CD4-positive, alpha-beta T cell treated with Interleukin-21 for 1 hour (primary cell): Measurements from ENCODE around the gene USP32.

ENCODE experiments used
- DNase-seq: peaks from one replicate; pipeline ENCODE4 v3.0.0-alpha.2; 2020

The USP32 gene

GRCh38 chr17:60168654-60169053 lies 223.3 kb downstream of the USP32 start:
- no peak for DNase-seq

- no peak for DNase-seq
Observed at GRCh38 chr17:60167065-60167741, 224.7 kb downstream of the USP32 start.

- peak; percentile 18 for DNase-seq
Observed at GRCh38 chr17:60165971-60166370, 226.0 kb downstream of the USP32 start.

GRCh38 chr17:60165223-60165622 lies 226.7 kb downstream of the USP32 start:
- no peak for DNase-seq

DNA sequence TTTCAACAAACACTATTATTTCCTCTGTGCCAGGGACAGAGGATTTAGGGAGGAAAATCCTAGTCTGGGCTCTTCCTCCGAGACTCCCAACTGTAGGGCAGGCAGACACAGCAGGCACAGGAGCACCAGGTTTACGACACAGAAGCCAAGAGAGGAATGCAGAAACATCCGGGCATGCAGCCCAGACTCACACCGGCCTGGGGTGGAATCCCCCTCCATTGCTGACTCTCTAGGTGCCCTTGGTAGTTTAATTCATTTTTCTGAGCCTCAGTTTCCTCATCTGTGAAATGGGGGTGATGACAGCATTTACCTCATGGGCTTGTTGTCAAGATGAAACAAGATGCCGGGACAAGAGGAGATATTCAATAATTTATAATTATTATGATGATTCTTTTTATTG lies 227.2 kb downstream of the USP32 start:
- DNase-seq: no peak

GRCh38 chr17:60164164-60164563 lies 227.8 kb downstream of the USP32 start:
- DNase-seq: no peak

DNA sequence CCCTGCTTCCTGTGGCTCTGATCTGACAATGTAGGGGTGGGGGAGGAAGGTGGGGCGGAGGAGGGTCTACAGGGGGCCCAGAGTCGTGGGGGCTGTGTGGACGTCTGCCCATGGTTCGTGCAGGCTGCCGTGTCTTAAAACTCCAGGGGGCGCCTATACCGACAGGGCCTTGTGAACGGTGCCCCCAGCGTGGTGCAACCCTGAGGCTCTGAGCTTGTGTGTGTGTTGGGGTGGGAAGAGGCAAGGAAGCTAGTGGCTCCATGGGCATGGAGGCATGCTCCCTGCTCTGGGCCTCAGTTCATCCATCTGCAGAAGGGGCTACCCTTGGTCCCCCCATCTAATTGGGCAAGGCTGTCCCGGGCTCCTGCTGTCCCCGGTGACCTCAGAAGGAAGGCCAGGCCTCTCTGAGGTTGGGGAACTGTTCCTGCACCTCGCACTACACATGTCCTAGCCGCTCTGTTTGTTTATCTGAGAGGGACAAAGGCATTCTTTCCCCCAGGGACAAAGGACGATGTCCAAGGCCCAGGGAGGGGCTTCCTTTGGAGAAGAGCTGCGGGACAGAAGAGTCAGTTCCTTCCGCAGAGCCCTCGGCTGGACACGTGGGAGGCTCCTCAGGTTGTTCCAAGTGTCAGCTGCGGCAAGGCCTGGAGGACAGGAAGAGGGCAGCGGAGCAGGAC lies 228.7 kb downstream of the USP32 start:
- no peak for DNase-seq

- no peak for DNase-seq
Observed at GRCh38 chr17:60161598-60162330, 230.2 kb downstream of the USP32 start.

- DNase-seq: no peak
Observed at GRCh38 chr17:60160829-60161501, 231.0 kb downstream of the USP32 start.

DNA sequence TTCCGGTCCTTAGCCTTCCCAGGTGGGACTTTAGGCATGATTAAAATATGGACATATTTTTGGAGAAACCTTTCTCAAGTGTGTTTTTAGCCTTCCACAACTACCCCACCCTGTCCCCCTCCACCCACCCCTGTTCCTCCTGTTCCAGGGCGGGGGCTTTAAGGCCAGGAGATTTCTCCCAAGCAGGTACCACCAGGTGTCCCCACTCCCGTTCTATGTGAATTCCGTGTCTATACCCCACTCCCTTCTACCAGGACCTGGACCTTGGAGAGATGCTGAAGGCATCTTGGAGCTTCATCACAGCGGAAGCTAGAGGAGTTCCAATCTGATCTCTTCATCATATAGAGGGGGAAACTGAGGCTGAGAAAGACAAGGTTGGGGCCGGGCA lies 232.5 kb downstream of the USP32 start:
- DNase-seq: no peak

DNA sequence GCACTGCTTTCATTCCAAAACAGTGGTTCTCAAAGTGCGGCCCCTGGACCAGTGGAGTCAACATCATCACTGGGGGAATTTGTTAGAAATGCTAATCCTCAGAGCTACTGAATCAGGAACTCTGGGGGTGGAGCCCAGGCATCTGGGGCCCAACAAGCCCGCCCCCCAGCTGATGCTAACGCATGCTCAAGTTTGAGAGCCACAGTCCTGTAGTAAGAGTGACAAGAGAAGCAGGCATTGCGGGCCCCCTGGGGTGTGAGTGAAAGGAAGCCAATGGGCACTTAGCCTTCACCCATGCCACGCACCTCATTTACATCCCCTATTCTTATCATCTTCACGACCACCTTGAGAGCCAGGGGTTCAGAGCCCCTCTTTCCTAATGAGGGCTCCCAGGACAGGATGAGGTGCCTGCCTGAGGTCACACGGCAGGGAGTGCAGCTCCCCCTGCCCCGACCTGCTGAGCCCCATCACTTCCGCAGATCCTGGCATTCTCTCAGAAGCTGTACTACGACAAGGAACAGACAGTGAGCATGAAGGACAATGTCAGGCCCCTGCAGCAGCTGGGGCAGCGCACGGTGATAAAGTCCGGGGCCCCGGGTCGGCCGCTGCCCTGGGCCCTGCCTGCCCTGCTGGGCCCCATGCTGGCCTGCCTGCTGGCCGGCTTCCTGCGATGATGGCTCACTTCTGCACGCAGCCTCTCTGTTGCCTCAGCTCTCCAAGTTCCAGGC lies 233.0 kb downstream of the USP32 start:
- no peak for DNase-seq

- DNase-seq: no peak
Observed at GRCh38 chr17:60157487-60158040, 234.4 kb downstream of the USP32 start.

GRCh38 chr17:60156746-60157145 lies 235.2 kb downstream of the USP32 start:
- DNase-seq: no peak

DNA sequence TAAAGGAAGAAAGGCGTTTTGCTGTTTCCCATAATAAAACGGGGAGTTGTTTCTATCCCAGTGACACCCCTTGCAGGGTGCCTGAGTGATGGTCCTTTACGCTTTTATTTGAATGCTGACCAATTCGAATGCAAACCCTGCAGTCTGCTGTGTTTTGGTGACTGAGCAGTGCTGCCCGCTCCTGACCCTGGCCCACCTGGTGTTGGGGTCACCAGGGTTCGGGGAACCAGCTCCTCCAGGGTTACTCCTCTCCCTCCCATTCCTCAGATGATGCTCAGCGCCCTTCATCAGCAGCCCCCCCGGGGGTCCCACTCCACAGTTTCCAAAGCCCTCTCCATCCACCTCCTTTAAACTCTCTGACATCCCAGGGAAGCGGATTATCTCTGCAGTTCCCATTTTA lies 236.1 kb downstream of the USP32 start:
- DNase-seq: no peak

- no peak for DNase-seq
Observed at GRCh38 chr17:60155427-60155814, 236.5 kb downstream of the USP32 start.

- no peak for DNase-seq
Observed at GRCh38 chr17:60154616-60155426, 237.1 kb downstream of the USP32 start.

DNA sequence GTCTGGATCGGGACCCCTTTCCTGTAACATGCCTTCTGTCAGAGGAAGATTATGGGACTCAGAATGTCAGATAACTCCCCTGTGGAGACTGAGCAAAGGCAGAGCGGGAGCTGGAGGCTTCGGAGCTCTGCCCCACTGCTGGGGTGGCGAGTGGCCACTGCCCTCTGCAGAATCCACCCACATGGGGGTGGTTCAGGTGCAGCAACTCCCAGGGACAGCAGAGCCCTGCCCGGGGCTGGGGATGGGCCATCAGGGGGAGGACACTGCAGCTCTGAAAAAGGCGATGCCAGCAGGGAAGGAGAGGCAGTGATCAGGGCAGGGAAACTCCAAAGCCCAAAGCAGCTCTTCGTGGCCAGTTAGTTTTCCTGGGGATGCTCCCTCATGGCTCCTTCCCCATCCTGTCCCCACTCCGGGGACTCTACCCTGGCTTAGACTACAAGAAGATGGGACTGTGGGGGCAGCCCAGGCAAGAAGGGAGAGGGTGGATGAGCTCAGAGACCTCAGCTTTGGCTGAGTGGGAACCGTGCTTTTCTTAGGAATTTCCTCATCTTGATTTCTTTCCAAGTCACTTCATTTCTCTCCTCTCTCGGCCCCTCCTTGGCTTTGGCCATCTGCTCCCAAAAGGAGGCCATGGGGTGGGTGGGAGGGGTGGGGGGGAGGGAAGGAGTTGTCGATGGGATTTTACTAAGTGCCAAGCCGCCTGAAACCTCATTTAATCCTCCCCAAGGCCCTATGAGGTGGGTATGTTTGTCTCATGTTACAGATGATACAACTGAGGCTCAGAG lies 238.1 kb downstream of the USP32 start:
- DNase-seq: no peak

DNA sequence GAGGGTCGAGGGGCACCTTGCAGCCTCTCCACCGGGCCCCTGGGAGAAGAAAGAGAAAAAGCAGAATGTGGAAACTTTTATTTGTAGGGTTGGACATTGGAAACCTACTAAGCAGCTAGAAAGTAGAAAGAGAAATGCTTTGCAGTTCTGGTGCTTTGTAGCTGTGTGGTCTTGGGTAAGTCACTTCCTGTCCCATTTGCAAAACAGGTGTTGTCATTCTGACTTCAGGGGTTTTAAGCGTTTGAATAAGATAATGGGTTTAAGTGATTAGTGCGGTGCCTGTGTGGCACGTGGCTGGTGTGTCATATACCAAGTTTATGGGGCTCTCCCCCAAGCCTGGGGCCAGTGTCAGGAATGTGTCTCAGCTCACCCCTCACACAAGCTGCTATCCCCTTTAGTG lies 240.6 kb downstream of the USP32 start:
- DNase-seq: no peak

DNA sequence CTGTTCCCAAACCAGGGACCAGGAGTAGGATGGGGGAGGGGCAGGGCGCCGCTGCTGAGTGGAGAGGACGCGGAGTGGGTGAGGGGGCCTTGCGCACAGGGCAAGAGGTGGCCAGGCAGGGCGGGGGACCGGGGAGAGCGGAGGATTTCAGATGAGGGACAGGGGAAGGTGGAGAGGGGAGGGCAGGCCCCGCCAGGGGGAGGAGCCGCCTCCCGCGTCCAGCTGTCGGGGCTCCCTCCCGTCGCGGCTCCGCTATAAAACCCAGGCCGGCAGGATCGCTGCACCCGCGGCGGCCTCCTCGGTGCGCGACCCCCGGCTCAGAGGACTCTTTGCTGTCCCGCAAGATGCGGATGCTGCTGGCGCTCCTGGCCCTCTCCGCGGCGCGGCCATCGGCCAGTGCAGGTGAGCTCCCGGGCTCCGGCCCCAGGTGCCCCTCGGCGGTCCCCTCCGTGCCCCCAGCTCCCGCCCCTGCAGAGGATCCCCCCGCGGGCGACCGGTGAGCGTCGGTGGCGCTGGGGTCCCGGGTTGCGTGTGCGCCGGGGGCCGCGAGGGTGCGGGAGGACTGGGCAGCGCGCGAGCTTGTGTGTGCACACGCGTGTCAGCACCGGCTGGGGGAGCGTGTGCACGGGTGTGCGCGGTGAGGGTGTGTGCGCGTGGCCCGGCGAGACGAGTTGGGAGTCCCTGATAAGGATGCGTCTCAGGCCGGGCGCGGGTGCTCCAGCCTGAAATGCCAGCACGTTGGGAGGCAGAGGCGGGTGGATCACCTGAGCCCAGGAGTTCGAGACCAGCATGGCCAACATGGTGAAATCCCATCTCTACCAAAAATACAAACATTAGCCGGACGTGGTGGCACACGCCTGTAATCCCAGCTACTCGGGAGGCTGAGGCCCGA lies 242.0 kb downstream of the USP32 start, which contains the start of gene CA4:
CA4 (plus strand) TSS at position 283 of the 892 bp plus-strand sequence; CDS start at position 345, 62 bp downstream.
- DNase-seq: no peak

GRCh38 chr17:60148373-60148772 lies 243.6 kb downstream of the USP32 start:
- no peak for DNase-seq
